ENCODE results near the gene NAPG.
A peak's percentile ranks its signal among the peaks of the same experiment; 100 is the strongest.
"Not testable (repeated sequence)": the region's sequence is repeated elsewhere in the genome, so short reads cannot be mapped to it uniquely, and the experiment has no call there.

The NAPG gene

DNA sequence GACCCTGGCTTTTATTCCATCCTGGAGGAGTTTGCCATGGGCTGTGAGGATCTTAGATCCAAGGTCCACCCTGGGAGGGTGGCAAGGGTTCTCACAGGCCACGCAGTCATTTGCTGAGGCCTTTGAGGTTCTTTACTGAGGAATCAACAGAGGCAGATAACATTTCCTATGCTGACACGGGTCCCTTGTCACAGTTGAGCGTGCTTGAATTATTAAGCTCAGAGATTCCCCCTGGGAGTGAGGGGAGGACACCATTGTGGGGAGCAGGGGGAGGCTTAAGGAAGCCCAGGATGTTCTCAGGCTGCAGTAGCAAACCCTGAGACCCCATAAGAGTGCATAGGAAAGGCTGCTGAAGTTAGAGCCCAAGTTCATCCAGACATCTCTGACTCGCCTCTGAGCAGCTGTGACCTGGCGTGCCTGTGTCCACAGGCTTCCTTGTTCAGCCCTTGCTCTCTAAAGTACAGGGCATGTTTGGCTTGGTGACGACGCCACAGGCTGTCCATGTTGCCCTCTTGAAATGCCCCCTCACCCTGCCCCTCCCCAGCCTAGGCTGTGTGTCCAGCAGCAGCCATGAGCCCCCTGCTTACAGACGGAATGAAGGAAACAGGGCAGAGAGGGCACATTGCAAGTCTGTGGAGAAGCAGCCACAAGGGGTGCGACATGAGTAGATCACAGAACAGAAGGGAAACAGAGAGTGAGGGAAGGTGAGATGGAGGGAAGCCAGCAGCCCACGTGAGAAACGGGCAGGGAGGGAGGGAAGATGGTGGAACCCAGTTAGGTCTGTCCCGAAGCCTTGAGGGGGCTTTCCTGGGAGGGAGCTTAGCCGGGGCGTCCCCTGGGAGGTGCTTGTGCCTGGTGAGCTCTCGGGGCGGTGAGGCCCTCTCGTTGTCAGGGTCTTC lies 34.0 kb downstream of the NAPG start:
- Histone ChIP-seq H3K9me3 (ENCODE audit: control insufficient read depth in 1 of 2, low read length in 2 of 2) (no peaks in the 10 kb centered on the region), H3K27me3 (ENCODE audit: control insufficient read depth in 1 of 2, insufficient read depth in 2 of 2, low read length in 2 of 2) (no peaks in the 10 kb centered on the region), H3K4me1 (ENCODE audit: control insufficient read depth in 1 of 2, insufficient read depth in 2 of 2, low read length in 2 of 2) (peaks cover 5 to 10% of the 10 kb centered on the region in 2 donors), H3K36me3 (ENCODE audit: control insufficient read depth in 1 of 2, insufficient read depth in 2 of 2, low read length in 2 of 2) (peaks cover 8 to 24% of the 10 kb centered on the region in 2 donors), H3K4me3 (ENCODE audit: low read depth in 1 of 2, low read length in 2 of 2) (peak overlapping the region; percentile 20 to 45), H3K9ac (ENCODE audit: low read depth in 1 of 2, low read length in 2 of 2) (peak overlapping the region in 1 of 2 donors; percentile 15), H3K27ac (ENCODE audit: low read depth, low read length) (no peak overlapping the region)

DNA sequence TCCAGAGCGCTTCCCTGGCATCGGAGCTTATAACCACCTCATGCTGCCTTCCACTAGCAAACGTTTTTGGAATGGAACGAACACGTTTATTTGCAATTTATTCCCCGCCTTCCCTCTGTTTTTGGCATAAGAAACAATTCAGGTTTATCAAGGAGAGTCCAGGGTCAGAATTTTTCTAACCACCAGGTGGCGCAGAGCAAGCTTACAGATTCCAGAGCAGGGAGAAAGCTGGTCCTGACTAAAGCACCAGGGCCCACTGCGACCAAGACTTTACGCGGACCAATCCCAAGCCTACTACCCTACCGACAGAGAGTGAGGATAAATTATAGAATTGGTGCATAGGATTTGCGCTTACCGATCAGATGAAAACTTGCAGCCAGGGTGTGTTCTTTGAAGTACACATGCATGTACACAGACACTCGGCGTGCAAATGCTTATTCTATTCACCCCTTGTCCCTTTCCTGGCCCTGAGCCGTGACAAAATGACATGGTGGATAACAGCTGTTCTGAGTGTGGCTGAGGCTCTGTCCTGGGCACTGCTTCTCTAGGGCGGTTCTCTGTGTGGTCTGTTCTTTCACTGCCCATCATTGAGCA lies 34.7 kb downstream of the NAPG start:
- Histone ChIP-seq H3K27me3 (ENCODE audit: control insufficient read depth in 1 of 2, insufficient read depth in 2 of 2, low read length in 2 of 2) (no peaks in the 10 kb centered on the region), H3K36me3 (ENCODE audit: control insufficient read depth in 1 of 2, insufficient read depth in 2 of 2, low read length in 2 of 2) (peaks cover 6 to 16% of the 10 kb centered on the region in 2 donors), H3K4me3 (ENCODE audit: low read depth in 1 of 2, low read length in 2 of 2) (peak overlapping the region; percentile 20 to 45), H3K4me1 (ENCODE audit: control insufficient read depth in 1 of 2, insufficient read depth in 2 of 2, low read length in 2 of 2) (peaks cover 5 to 10% of the 10 kb centered on the region in 2 donors), H3K9me3 (ENCODE audit: control insufficient read depth in 1 of 2, low read length in 2 of 2) (no peaks in the 10 kb centered on the region), H3K27ac (ENCODE audit: low read depth, low read length) (no peak overlapping the region), H3K9ac (ENCODE audit: low read depth in 1 of 2, low read length in 2 of 2) (peak overlapping the region in 1 of 2 donors; percentile 15)

DNA sequence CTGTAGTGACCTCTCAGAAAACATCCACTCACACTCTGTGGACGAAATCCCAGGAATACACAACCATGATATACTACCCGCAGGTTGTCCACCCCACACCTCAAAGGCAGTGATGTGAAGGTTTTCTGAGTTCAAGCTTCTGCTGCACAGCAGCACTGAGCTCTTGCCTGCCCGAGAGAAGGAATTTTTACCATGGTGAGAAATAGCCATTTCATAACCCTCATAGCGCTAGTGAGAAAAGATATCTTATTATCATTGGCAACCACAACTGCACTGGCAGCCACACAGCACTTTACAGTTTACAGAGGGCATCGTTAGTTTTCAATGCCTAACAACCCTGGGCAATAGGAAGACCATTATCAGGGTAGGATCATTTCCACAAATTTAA lies 36.9 kb downstream of the NAPG start:
- Histone ChIP-seq H3K36me3 (ENCODE audit: control insufficient read depth in 1 of 2, insufficient read depth in 2 of 2, low read length in 2 of 2) (no peaks in the 10 kb centered on the region), H3K4me3 (ENCODE audit: low read depth in 1 of 2, low read length in 2 of 2) (no peak overlapping the region)

DNA sequence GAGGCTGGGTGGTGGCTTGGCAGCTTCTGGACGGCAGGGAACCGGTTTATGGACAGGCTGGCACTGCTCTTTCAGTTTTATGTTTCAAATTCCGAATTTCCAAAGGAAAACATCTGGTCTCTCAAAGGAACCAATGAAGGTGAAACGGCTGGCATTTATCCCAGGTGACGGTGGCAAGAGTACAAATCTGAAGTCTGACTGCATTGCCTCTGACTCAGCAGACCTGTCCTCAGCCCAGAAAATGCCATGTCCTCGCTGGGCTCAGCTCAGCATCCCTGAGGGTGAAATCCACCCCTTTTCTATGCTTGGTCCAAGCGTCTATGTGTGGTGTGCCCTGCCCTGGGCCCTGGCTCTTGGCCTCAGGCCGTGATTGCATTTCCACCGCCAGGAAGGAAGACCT lies 38.1 kb downstream of the NAPG start:
- H3K27me3 ChIP-seq (ENCODE audit: control insufficient read depth in 1 of 2, insufficient read depth in 2 of 2, low read length in 2 of 2) = no peaks in the 10 kb centered on the region
- H3K9ac ChIP-seq (ENCODE audit: low read depth in 1 of 2, low read length in 2 of 2) = no peak overlapping the region
- H3K9me3 ChIP-seq (ENCODE audit: control insufficient read depth in 1 of 2, low read length in 2 of 2) = no peaks in the 10 kb centered on the region
- H3K36me3 ChIP-seq (ENCODE audit: control insufficient read depth in 1 of 2, insufficient read depth in 2 of 2, low read length in 2 of 2) = no peaks in the 10 kb centered on the region
- peaks cover 5 to 10% of the 10 kb centered on the region in 2 donors for H3K4me1 ChIP-seq (ENCODE audit: control insufficient read depth in 1 of 2, insufficient read depth in 2 of 2, low read length in 2 of 2)
- no peak overlapping the region for H3K4me3 ChIP-seq (ENCODE audit: low read depth in 1 of 2, low read length in 2 of 2)
- no peak overlapping the region for H3K27ac ChIP-seq (ENCODE audit: low read depth, low read length)

More for the DNA sequence above, 36.9 kb downstream of the NAPG start:
- no peaks in the 10 kb centered on the region for H3K27me3 ChIP-seq (ENCODE audit: control insufficient read depth in 1 of 2, insufficient read depth in 2 of 2, low read length in 2 of 2)
- H3K27ac ChIP-seq (ENCODE audit: low read depth, low read length) = no peak overlapping the region
- H3K9ac ChIP-seq (ENCODE audit: low read depth in 1 of 2, low read length in 2 of 2) = no peak overlapping the region
- H3K4me1 ChIP-seq (ENCODE audit: control insufficient read depth in 1 of 2, insufficient read depth in 2 of 2, low read length in 2 of 2) = peaks cover 5 to 10% of the 10 kb centered on the region in 2 donors
- no peaks in the 10 kb centered on the region for H3K9me3 ChIP-seq (ENCODE audit: control insufficient read depth in 1 of 2, low read length in 2 of 2)

DNA sequence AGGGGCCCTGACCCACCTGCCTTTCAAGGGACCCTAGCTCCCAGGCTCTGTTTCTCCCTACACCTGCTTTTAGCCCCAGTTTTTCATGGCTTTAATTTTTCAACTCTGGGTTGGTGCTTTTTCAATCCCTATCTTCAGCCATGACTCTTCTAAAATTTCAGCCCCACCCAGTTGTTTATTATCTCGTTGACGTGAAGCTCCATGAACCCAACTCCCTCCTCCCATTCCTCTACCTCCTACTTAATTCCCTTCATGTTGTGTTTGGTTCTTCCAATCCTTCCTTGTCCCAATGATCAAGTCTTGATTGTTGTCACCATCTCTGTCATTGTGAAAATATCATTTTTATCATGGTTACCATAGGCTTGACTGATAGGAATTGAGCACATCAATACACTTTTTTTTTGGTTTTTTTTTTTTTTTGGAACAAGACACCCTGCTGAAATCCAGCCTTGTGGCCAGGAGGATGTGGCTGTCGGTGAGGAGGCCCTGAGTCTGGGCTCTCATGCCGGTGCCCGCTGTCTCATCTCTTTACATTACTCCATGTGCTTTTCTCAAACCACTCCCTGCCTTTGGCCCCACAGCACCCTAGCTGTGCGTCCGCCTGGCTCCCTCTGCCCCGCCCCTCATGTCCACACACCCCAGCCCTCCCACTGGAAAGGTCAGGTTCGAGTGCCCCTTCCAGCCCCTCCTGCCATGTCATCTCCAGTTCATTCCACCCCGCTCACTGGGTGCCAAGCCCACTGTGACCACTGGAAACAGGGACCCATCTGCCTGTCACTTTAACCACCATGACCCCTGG lies 39.3 kb downstream of the NAPG start:
- no peak overlapping the region for H3K9ac ChIP-seq (ENCODE audit: low read depth in 1 of 2, low read length in 2 of 2)
- H3K27ac ChIP-seq (ENCODE audit: low read depth, low read length) = no peak overlapping the region
- no peaks in the 10 kb centered on the region for H3K36me3 ChIP-seq (ENCODE audit: control insufficient read depth in 1 of 2, insufficient read depth in 2 of 2, low read length in 2 of 2)
- no peaks in the 10 kb centered on the region for H3K27me3 ChIP-seq (ENCODE audit: control insufficient read depth in 1 of 2, insufficient read depth in 2 of 2, low read length in 2 of 2)
- no peaks in the 10 kb centered on the region for H3K9me3 ChIP-seq (ENCODE audit: control insufficient read depth in 1 of 2, low read length in 2 of 2)
- H3K4me1 ChIP-seq (ENCODE audit: control insufficient read depth in 1 of 2, insufficient read depth in 2 of 2, low read length in 2 of 2) = peaks cover 3 to 4% of the 10 kb centered on the region in 2 donors
- H3K4me3 ChIP-seq (ENCODE audit: low read depth in 1 of 2, low read length in 2 of 2) = no peak overlapping the region

DNA sequence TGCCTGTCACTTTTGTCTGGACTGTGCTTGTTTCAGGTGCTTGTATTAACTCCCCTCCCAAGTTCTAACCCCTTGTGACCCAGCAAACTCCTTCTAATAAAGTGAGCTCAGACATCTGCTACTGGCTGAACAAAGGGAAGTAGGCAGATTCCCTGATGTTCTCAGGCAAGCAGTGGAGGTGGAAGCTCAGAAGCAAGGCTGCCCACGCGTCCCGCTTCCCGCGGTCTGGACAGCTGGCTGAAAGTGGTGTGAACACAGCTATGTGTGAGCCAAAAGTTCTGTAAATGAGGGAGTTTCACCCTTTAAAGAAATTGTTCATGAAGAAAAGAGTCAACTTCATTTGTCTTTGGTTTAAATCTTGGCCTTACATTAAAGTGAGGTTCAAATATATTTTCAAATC lies 40.0 kb downstream of the NAPG start:
- no peak overlapping the region for H3K4me3 ChIP-seq (ENCODE audit: low read depth in 1 of 2, low read length in 2 of 2)
- no peaks in the 10 kb centered on the region for H3K4me1 ChIP-seq (ENCODE audit: control insufficient read depth in 1 of 2, insufficient read depth in 2 of 2, low read length in 2 of 2)
- H3K9me3 ChIP-seq (ENCODE audit: control insufficient read depth in 1 of 2, low read length in 2 of 2) = no peaks in the 10 kb centered on the region
- no peak overlapping the region for H3K27ac ChIP-seq (ENCODE audit: low read depth, low read length)
- H3K36me3 ChIP-seq (ENCODE audit: control insufficient read depth in 1 of 2, insufficient read depth in 2 of 2, low read length in 2 of 2) = no peaks in the 10 kb centered on the region
- H3K9ac ChIP-seq (ENCODE audit: low read depth in 1 of 2, low read length in 2 of 2) = no peak overlapping the region
- H3K27me3 ChIP-seq (ENCODE audit: control insufficient read depth in 1 of 2, insufficient read depth in 2 of 2, low read length in 2 of 2) = no peaks in the 10 kb centered on the region

DNA sequence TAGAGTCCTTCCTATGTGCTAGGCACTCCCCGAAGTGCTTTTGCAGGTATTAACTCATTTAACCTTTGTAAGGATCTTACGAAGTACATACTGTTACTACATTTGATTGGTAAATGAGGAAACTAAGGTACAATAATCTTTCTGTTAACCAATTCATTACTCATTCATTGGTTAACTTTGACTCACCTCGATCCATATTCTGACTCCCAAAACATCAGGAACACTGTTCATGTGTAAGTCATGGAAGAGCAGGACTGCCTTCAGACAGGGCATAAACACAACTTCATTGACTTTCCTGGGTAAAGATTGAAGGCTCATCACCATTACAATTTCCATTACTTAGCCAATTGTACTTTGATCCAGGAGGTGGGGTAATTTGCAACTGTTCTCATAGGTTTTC lies 40.6 kb downstream of the NAPG start:
- Histone ChIP-seq H3K36me3 (ENCODE audit: control insufficient read depth in 1 of 2, insufficient read depth in 2 of 2, low read length in 2 of 2) (no peaks in the 10 kb centered on the region), H3K9me3 (ENCODE audit: control insufficient read depth in 1 of 2, low read length in 2 of 2) (no peaks in the 10 kb centered on the region), H3K4me3 (ENCODE audit: low read depth in 1 of 2, low read length in 2 of 2) (no peak overlapping the region), H3K9ac (ENCODE audit: low read depth in 1 of 2, low read length in 2 of 2) (no peak overlapping the region), H3K4me1 (ENCODE audit: control insufficient read depth in 1 of 2, insufficient read depth in 2 of 2, low read length in 2 of 2) (no peaks in the 10 kb centered on the region), H3K27me3 (ENCODE audit: control insufficient read depth in 1 of 2, insufficient read depth in 2 of 2, low read length in 2 of 2) (no peaks in the 10 kb centered on the region), H3K27ac (ENCODE audit: low read depth, low read length) (no peak overlapping the region)

DNA sequence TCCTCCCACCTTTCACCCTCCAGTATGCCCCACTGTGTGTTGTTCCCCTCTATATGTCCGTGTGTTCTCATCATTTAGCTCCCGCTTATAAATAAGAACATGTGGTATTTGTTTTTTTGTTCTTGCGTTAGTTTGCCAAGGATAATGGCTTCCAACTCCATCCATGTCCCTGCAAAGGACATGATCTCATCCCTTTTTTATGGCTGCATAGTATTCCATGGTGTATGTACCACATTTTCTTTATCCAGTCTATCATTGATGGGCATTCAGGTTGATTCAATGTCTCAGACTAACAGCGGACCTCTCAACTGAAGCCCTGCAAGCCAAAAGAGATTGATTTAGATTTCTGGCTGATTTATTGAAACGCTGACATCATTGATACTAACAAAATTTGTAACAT lies 44.1 kb downstream of the NAPG start:
- not testable (repeated sequence) for H3K27ac ChIP-seq (ENCODE audit: low read depth, low read length); H3K36me3 ChIP-seq (ENCODE audit: control insufficient read depth in 1 of 2, insufficient read depth in 2 of 2, low read length in 2 of 2); H3K4me3 ChIP-seq (ENCODE audit: low read depth in 1 of 2, low read length in 2 of 2); H3K9ac ChIP-seq (ENCODE audit: low read depth in 1 of 2, low read length in 2 of 2); H3K4me1 ChIP-seq (ENCODE audit: control insufficient read depth in 1 of 2, insufficient read depth in 2 of 2, low read length in 2 of 2); H3K9me3 ChIP-seq (ENCODE audit: control insufficient read depth in 1 of 2, low read length in 2 of 2); H3K27me3 ChIP-seq (ENCODE audit: control insufficient read depth in 1 of 2, insufficient read depth in 2 of 2, low read length in 2 of 2)

DNA sequence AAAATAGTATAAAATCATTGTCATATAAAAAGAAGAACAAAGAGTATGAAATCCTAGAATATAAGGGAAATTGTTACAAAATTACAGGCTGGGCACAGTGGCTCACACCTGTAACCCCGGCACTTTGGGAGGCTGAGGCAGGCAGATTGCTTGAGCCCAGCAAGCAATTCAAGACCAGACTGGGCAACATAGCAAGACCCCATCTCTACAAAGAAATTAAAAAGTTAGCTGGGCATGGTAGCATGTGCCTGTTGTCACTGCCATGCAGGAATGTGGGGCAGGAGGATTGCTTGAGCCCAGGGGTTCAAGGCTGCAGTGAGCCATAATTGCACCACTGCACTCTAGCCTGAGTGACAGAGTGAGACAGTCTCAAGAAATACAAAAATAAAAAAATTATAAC lies 44.8 kb downstream of the NAPG start:
- H3K4me3 ChIP-seq (ENCODE audit: low read depth in 1 of 2, low read length in 2 of 2) = no peak overlapping the region
- no peaks in the 10 kb centered on the region for H3K36me3 ChIP-seq (ENCODE audit: control insufficient read depth in 1 of 2, insufficient read depth in 2 of 2, low read length in 2 of 2)
- no peaks in the 10 kb centered on the region for H3K9me3 ChIP-seq (ENCODE audit: control insufficient read depth in 1 of 2, low read length in 2 of 2)
- no peaks in the 10 kb centered on the region for H3K4me1 ChIP-seq (ENCODE audit: control insufficient read depth in 1 of 2, insufficient read depth in 2 of 2, low read length in 2 of 2)
- no peak overlapping the region for H3K27ac ChIP-seq (ENCODE audit: low read depth, low read length)
- no peak overlapping the region for H3K9ac ChIP-seq (ENCODE audit: low read depth in 1 of 2, low read length in 2 of 2)
- no peaks in the 10 kb centered on the region for H3K27me3 ChIP-seq (ENCODE audit: control insufficient read depth in 1 of 2, insufficient read depth in 2 of 2, low read length in 2 of 2)

DNA sequence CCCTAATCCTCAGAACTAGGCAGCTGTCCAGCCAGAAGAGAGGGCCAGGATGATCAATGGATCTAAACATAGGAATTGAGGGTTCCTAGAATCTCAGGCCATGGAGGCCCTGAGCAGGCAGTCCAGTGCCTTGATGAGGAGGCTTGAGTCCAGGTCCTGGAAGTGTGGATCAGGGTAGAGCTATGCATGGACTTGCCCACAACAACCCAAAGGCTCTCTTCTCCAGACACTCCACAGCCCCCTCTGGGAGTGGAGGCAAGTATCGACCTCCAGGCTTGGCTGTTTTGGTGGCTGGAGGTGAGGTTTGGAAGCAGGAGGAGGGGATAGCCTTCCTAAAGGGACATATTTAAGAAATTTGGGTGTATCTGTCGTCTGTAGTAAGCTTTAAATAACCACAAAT lies 45.7 kb downstream of the NAPG start:
- no peak overlapping the region for H3K4me3 ChIP-seq (ENCODE audit: low read depth in 1 of 2, low read length in 2 of 2)
- H3K9me3 ChIP-seq (ENCODE audit: control insufficient read depth in 1 of 2, low read length in 2 of 2) = no peaks in the 10 kb centered on the region
- no peaks in the 10 kb centered on the region for H3K4me1 ChIP-seq (ENCODE audit: control insufficient read depth in 1 of 2, insufficient read depth in 2 of 2, low read length in 2 of 2)
- H3K27me3 ChIP-seq (ENCODE audit: control insufficient read depth in 1 of 2, insufficient read depth in 2 of 2, low read length in 2 of 2) = no peaks in the 10 kb centered on the region
- no peaks in the 10 kb centered on the region for H3K36me3 ChIP-seq (ENCODE audit: control insufficient read depth in 1 of 2, insufficient read depth in 2 of 2, low read length in 2 of 2)
- H3K9ac ChIP-seq (ENCODE audit: low read depth in 1 of 2, low read length in 2 of 2) = no peak overlapping the region
- no peak overlapping the region for H3K27ac ChIP-seq (ENCODE audit: low read depth, low read length)
